Measurements from ENCODE around the gene FAM193A.
"Not testable (repeated sequence)": the region's sequence is repeated elsewhere in the genome, so short reads cannot be mapped to it uniquely, and the experiment has no call there.

FAM193A gene

DNA sequence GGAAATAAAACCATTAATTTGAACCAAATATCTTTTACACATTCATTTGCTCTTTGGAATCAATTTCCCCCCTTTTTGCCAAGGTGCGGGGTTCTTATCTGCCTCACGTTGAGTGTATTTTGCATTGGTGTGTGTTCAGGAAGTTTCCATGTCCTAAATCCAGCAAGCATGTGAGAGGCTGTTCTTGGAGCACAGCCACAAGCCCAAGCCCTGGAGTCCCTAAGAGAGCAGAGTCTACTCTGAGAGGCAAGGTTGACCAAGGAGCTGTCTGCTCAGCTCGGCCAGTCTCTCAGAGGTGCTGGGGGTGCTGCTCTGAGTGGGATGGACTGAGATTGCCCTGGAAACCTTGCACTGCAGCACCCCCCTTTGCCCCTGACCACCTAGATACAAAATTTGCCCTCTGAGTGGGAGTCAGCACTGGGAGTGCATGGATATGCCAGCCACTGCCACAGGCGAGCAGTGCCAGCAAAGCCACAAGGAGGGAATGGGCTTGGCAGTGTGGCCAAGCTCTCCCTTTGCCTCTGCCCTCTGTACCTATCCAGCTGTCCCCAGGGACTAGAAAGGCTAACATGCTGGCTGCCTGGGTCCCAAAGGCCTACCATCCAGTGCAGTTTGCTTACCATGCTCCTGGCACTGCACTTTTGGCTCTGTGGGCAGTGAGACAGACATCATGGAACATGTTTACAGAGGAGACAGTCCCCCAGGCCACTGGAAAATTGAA is 20.5 kb upstream of the FAM193A start:
- DNase-seq: peak in 1 of 56 donors; percentile 3

GRCh38 chr4:2516635-2517034 is 19.8 kb upstream of the FAM193A start:
- no peak for DNase-seq

DNA sequence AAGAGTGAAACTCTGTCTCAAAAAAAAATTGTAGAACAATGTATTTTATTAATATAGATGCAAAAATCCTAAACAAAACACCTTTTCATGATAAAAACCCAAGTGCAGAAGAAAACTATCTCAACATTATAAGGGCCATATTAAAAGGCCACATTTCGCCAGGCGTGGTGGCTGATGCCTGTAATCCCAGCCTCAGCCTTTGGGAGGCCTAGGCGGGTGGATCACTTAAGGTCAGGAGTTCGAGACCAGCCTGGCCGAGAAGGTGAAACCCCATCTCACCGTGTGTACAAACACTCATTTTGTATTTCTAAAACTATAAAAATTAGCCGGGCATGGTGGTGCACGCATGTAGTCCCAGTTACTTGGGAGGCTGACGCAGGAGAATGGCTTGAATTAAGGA is 9.9 kb upstream of the FAM193A start:
- no peak for DNase-seq

GRCh38 chr4:2534904-2535375 is 1.5 kb upstream of the FAM193A start:
- peak in 2 of 56 donors; percentile 38 to 49 for DNase-seq

GRCh38 chr4:2535376-2536192 is 863 bp upstream of the FAM193A start:
- peak in 45 of 56 donors; percentile 28 to 80 (median 62) for DNase-seq

- peak in 33 of 56 donors; percentile 9 to 59 (median 37) for DNase-seq
Observed at GRCh38 chr4:2537011-2537830, 774 bp downstream of the FAM193A start.

DNA sequence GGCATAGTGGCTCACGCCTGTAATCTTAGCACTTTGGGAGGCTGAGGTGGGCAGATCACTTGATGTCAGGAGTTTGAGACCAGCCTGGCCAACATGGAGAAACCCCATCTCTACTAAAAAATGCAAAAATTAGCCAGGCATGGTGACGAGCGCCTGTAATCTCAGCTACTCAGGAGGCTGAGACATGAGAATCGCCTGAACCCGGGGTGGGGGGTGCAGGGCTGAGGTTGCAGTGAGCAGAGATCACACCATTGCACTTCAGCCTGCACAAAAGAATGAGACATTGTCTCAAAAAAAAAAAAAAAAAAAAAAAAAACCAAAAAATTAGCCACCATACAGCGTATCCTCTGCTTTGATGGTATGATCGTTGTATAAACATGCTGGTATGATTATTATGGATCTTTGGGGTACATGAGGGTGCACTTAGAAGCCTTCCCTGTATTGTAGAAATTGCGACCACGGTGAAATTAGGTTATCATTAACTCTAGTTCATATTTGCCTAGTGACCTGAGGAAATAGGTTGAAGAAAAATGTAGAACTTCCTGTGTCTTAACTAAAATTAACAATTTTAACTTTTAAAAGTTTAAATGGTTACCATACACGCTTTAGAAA is 7.2 kb downstream of the FAM193A start:
- DNase-seq: not testable (repeated sequence)

- DNase-seq: no peak
Observed at GRCh38 chr4:2545321-2546013, 9.0 kb downstream of the FAM193A start.

- no peak for DNase-seq
Observed at GRCh38 chr4:2546286-2546823, 9.9 kb downstream of the FAM193A start.

DNA sequence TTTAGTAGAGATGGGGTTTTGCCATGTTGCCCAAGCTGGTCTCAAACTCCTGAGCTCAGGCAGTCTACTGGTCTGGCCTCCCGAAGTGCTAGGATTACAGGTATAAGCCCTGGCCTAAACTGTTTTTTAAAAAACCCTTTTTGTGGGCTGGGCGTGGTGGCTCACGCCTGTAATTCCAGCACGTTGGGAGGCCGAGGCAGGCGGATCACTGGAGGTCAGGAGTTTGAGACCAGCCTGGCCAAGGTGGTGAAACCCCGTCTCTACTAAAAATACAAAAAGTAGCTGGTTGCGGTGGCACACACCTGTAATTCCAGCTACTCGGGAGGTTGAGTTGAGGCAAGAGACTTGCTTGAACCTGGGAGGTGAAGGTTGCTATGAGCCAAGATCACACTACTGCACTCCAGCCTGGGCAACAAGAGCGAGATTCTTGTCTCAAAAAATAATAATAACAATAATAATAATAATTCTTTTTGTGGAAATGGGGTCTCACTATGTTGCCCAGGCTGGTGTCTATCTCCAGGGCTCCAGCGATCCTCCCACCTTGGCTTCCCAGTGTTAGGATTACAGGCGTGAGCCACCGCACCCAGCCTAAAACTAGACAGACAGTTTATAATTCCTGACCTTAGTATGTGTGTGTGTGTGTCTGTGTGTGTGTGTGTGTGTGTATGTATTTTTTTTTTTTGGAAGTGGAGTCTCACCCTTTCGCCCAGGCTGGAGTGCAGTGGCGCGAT is 10.7 kb downstream of the FAM193A start:
- not testable (repeated sequence) for DNase-seq

DNA sequence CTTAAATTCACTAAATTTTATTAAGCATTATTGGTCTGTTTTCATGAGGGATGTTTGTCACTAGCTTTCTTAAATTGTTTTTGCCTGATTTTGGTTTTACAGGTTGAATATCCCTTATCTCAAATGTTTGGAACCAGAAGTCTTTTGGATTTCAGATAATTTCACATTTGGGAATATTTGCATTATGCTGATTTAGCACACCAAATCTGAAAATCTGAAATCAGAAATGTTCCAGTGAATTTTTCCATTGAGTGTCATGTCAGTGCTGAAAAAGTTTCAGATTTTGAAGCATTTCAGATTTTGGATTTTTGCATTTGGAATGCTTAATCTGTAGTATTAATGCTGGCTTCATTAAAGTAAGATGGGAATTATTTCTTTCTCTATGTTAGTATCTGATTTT is 14.7 kb downstream of the FAM193A start:
- no peak for DNase-seq

DNA sequence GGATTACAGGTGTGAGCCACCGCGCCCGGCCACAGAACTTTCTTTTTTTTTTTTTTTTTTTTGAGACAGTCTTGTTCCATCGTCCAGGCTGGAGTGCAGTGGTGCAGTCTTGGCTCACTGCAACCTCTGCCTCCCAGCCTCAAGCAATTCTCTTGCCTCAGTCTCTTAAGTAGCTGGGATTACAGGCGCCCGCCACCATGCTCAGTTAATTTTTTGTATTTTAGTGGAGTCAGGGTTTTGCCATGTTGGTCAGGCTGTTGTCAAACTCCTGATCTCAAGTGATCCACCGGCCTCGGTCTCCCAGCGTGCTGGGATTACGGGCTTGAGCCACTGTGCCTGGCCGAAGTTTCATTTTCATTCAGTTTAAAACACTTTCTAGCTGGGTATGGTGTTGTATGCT is 16.4 kb downstream of the FAM193A start:
- no peak for DNase-seq

DNA sequence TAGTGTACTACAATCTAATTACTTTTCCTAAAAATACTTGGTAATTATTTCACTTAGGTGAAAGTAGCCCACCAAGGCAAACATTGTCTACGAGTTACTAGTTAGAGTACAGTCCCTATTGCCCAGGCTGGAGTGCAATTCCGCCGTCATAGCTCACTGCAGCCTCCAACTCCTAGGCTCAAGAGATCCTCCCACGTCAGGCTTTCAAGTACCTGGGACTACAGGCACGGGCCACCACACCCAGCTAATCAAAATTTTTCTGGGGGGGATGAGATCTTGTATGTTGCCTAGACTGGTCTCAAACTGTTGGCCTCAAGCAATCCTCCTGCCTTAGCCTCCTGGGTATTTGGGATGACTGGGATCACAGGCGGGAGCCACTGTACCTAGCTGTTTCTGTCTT is 21.9 kb downstream of the FAM193A start:
- DNase-seq: no peak

DNA sequence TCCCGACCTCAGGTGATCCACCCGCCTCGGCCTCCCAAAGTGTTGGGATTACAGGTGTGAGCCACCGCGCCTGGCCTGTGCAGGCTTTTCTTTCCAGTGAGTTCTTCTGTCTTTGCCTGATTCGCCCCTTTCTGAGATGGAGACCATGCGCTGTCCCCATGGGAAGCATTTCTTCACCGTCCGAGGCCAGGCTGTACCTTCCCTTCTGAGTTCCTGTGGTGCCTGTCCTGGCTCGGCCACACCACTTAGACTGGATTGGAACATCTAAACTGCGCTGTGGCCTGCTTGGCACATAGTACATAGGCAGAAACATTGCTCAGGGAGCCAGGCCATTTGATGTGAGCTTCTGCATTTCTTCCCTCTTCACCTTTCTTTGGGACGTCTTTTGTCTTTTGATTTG is 23.7 kb downstream of the FAM193A start:
- DNase-seq: no peak

- no peak for DNase-seq
Observed at GRCh38 chr4:2565533-2565932, 29.1 kb downstream of the FAM193A start.

GRCh38 chr4:2570036-2570435 is 33.6 kb downstream of the FAM193A start:
- DNase-seq: no peak

DNA sequence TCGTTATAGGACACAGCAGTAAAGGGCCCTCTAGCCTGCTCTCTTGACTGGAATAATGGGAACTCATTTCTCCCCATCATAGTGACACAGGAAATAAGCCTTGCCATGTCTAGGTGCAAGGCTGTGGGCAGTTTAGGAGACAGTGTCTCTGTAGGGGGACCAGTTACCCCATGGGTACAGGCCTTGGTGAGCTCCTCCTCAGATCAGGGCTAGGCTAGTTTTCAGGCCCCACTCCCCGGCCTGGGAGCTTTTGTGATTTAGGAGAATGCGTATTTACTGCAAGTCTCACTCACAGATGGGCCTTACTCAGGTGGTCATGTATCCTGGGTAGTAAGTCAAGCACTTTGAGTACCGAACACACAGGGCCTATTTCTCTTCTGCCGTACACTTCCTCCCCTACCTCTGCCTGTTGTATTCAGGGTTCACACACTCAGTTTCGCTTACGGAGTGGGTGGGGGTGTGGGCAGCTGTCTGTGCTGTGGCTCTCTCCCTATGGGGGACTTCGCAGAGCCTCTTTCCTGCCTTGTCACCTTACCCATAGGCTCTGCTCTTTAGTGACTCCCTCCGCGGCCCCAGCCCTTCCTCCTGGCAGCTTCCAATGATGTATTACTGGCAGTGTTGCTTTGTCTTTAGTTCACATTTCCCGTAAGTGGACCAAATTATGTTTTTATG is 34.2 kb downstream of the FAM193A start:
- DNase-seq: no peak

GRCh38 chr4:2572076-2572475 is 35.6 kb downstream of the FAM193A start:
- DNase-seq: no peak

GRCh38 chr4:2572866-2573265 is 36.4 kb downstream of the FAM193A start:
- DNase-seq: no peak
